Lung (tissue), 12 donors: Measurements from ENCODE around the gene FBN1. TPM values are rescaled to one million over a fixed set of nuclear protein-coding genes. Genes with fewer than 3 reads are reported as not detected.

Source experiments
- ATAC-seq: fragments of 200-7000 bp; cut with Tn5 transposase; one replicate; pipeline ENCODE4 v1.9.1; 2020; ENCODE audit warnings: moderate number of reproducible peaks; ENCODE audit not compliant: insufficient read depth, low FRiP score
- DNase-seq, 3 donors: peaks; one replicate each; pipeline ENCODE4 v3.0.0-alpha.2; 2013 to 2017
- H3K27ac ChIP-seq, 2 donors: one replicate each; pipeline ENCODE4 v1.5.1; 2013; ENCODE audit warnings: mild to moderate bottlenecking in 2 of 2, moderate library complexity in 2 of 2, control low read depth in 1 of 2, inconsistent platforms in 1 of 2, low read depth in 1 of 2, low read length in 1 of 2
- H3K27me3 ChIP-seq, 3 donors: one replicate each; pipeline ENCODE4 v1.5.1; 2013; ENCODE audit warnings: low read length in 2 of 3; ENCODE audit not compliant: control insufficient read depth in 3 of 3, insufficient read depth in 3 of 3
- H3K36me3 ChIP-seq, 4 donors: one replicate each; pipeline ENCODE4 v1.5.1; 2013; ENCODE audit warnings: low read length in 4 of 4, mild to moderate bottlenecking in 1 of 4, moderate library complexity in 1 of 4; ENCODE audit not compliant: control insufficient read depth in 4 of 4, insufficient read depth in 4 of 4
- H3K4me1 ChIP-seq, 5 donors: one replicate each; pipeline ENCODE4 v1.5.1; 2013; ENCODE audit warnings: low read length in 5 of 5, mild to moderate bottlenecking in 2 of 5, moderate library complexity in 1 of 5; ENCODE audit not compliant: control insufficient read depth in 5 of 5, insufficient read depth in 5 of 5
- H3K4me3 ChIP-seq: one replicate; pipeline ENCODE4 v1.5.1; 2013; ENCODE audit warnings: mild to moderate bottlenecking, control low read depth, moderate library complexity
- H3K9ac ChIP-seq, 2 donors: one replicate each; pipeline ENCODE4 v1.5.1; 2013; ENCODE audit warnings: low read length in 2 of 2, control low read depth in 1 of 2; ENCODE audit not compliant: insufficient read depth in 1 of 2
- H3K9me3 ChIP-seq, 4 donors: one replicate each; pipeline ENCODE4 v1.5.1; 2013; ENCODE audit warnings: low read length in 3 of 4, mild to moderate bottlenecking in 1 of 4, moderate library complexity in 1 of 4; ENCODE audit not compliant: control insufficient read depth in 4 of 4, insufficient read depth in 3 of 4
- WGBS, 2 donors: extraction: QIAGEN DNeasy Blood & Tissue Kit; methylation state at CpG; one replicate each; pipeline ENCODE4 v1.1.7; 2013; 5-methylcytosine and 5-hydroxymethylcytosine counted together
- polyA plus RNA-seq, 2 donors: library from polyadenylated mRNA; stranded (reverse); fragments of 200-250 nt; gene quantifications; one replicate each; pipeline ENCODE4 v1.2.1, GENCODE V29; 2013
- total RNA-seq, 2 donors: library from RNA; depleted of rRNA in 1 of 2; stranded (reverse); fragments of >200 nt in 1 of 2; gene quantifications; one replicate each; pipeline ENCODE4 v1.2.1, GENCODE V29; 2014 to 2021
- TF ChIP-seq, protein P1 (sequence below): IDR thresholded peaks from 2 replicates; pipeline ENCODE4 v1.5.1; 2012; ENCODE audit warnings: mild to moderate bottlenecking; ENCODE audit errors: control extremely low read depth, extremely low read depth
- donor health status: control.
- donor health status: control.
- donor health status: Bipolar disorder and iron deficiency.
- donor health status: healthy.
- donor health status: DM: yes; HTN: yes; CAD: no.

FBN1 gene
- total and polyA plus RNA-seq, 4 donors: 6.0 to 170 (median 60.8) TPM

DNA sequence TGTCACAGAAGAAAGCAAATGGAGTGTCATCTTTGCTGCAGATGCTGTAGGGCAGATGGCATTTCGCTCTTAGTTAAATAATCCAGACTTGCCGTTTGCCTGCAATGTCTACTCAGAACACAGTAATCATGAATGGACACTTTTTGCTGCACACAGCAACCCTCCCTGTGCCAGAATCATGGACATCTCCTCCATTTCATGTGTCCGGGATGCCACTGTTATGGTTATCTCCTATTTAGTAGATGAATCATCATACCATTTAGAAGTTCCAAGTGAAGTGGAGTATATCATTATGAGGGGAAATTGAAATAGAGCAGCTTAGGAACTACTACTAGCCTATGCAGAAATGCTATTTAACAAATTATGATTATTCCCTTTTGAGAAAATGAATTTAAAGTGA, 195.8 kb downstream of the FBN1 start:
- Histone ChIP-seq H3K36me3 (peaks cover 1 to 30% (median 16%) of the 10 kb centered on the region in 4 donors), H3K4me3 (no peak overlapping the region), H3K4me1 (peaks cover 0 to 13% (median 0%) of the 10 kb centered on the region in 5 donors), H3K27me3 (no peaks in the 10 kb centered on the region), H3K27ac (no peak overlapping the region), H3K9ac (no peak overlapping the region), H3K9me3 (no peaks in the 10 kb centered on the region)
- TF ChIP-seq, protein P1, sequence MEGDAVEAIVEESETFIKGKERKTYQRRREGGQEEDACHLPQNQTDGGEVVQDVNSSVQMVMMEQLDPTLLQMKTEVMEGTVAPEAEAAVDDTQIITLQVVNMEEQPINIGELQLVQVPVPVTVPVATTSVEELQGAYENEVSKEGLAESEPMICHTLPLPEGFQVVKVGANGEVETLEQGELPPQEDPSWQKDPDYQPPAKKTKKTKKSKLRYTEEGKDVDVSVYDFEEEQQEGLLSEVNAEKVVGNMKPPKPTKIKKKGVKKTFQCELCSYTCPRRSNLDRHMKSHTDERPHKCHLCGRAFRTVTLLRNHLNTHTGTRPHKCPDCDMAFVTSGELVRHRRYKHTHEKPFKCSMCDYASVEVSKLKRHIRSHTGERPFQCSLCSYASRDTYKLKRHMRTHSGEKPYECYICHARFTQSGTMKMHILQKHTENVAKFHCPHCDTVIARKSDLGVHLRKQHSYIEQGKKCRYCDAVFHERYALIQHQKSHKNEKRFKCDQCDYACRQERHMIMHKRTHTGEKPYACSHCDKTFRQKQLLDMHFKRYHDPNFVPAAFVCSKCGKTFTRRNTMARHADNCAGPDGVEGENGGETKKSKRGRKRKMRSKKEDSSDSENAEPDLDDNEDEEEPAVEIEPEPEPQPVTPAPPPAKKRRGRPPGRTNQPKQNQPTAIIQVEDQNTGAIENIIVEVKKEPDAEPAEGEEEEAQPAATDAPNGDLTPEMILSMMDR: no peak
- no peak for DNase-seq
- 95 to 97% methylated on average over 3 of the region's 3 CpGs for WGBS, 2 donors
- ATAC-seq: no peak

DNA sequence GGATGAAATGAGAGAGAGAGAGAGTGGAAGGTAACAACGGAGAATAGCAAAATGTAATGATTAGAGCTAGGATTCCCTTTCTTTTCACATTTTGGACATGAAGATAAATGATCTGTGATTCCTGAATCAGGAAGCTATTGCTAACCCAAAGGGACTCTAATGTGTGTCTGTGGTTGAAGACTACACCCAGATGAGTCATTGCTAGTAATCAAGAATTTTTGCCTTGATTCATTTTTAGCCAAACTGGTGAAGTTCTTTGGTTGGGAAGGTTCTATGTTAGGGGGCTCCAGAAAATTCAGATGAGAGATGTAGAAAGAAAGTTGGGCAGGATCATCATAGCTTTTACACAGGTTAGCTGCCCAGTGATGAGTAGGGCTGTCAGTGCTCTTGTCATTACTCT, 197.9 kb downstream of the FBN1 start:
- H3K27me3 ChIP-seq: no peaks in the 10 kb centered on the region
- peaks cover 1 to 40% (median 17%) of the 10 kb centered on the region in 4 donors for H3K36me3 ChIP-seq
- no peak overlapping the region for H3K4me3 ChIP-seq
- ATAC-seq (no peak), DNase-seq (no peak)
- H3K9me3 ChIP-seq: no peaks in the 10 kb centered on the region
- TF ChIP-seq, protein P1: no peak
- peaks cover 0 to 13% (median 0%) of the 10 kb centered on the region in 5 donors for H3K4me1 ChIP-seq
- no peak overlapping the region for H3K27ac ChIP-seq
- no peak overlapping the region for H3K9ac ChIP-seq
- WGBS, 2 donors: 91 to 92% methylated on average over 1 of the region's 1 CpG

DNA sequence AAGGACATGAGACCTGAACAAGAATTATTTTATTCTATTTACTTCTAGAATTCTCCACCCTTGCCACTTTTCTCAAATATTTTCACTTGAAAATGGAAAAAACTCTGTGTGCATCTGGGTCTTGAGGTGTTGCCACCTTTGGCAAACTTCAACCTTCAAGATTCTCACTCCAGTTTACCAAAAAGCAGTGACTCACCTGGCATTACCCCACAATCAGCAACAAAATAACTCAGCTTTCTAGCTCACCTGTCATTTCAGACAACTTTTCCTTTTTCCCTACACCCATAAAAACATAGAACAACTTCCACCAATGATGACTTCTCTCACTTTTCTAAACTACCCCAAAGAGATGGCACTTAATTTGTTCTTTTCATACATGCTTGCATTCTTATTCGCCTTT, 198.5 kb downstream of the FBN1 start:
- Histone ChIP-seq H3K9me3 (no peaks in the 10 kb centered on the region), H3K9ac (no peak overlapping the region), H3K4me3 (no peak overlapping the region), H3K27ac (no peak overlapping the region), H3K4me1 (peaks cover 0 to 13% (median 0%) of the 10 kb centered on the region in 5 donors), H3K36me3 (peaks cover 1 to 44% (median 17%) of the 10 kb centered on the region in 4 donors), H3K27me3 (no peaks in the 10 kb centered on the region)
- DNase-seq (no peak), ATAC-seq (no peak)
- TF ChIP-seq, protein P1: no peak
- 98 to 100% methylated on average over 1 of the region's 1 CpG for WGBS, 2 donors

DNA sequence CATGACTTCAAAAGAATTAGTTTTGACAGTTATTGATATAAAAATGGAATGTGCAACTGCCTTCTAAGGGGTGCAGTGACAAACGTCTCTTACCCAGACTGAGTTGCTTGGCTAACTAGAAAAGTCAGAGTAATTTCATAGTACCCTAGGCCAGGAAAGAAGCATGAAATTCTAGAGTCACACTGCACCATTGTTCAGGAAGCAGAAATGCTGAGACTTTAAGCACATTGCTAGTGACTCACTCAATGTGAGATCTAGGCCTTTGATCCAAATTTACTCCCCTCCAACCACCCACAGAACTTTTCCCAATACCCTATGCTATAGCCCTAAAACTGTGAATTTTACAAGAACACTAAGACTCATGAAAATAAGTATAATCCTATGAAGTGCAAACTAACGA, 203.5 kb downstream of the FBN1 start:
- Histone ChIP-seq H3K27ac (no peak overlapping the region), H3K36me3 (peaks cover 0 to 39% (median 13%) of the 10 kb centered on the region in 4 donors), H3K4me3 (no peak overlapping the region), H3K9ac (no peak overlapping the region), H3K4me1 (peaks cover 0 to 6% (median 4%) of the 10 kb centered on the region in 5 donors), H3K9me3 (no peaks in the 10 kb centered on the region), H3K27me3 (no peaks in the 10 kb centered on the region)
- TF ChIP-seq, protein P1: no peak
- 88 to 96% methylated on average over 2 of the region's 2 CpGs for WGBS, 2 donors
- ATAC-seq: no peak
- DNase-seq: no peak
